ENCODE results near the gene SPON1.

DNA sequence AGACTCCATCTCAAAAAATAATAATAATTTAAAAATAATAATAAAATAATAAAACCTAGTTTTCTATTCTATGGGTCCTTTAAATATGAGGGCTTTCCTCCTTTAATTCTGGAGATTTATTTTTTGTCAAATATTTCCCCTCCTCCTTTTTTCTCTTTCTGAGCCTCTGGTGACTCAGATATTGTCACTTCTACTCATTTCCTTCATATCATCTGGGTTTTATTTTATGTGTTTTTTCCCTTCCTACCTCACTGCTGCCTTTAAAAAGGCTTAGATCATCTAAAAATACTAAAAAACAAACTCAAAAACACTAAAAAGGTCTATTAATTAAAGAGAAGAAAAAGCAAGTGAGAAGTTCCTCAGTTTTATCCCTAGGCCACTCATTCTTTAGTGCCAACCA is 138.9 kb downstream of the SPON1 start:
- no peak for TF ChIP-seq FOXK2 (IDR thresholded peaks at IDR 0.05)
- no peak for TF ChIP-seq ARNT (IDR thresholded peaks at IDR 0.05)
- no peak for TF ChIP-seq BHLHE40 (IDR thresholded peaks at IDR 0.05; ENCODE audit: borderline replicate concordance)
- TF ChIP-seq SUZ12 (IDR thresholded peaks at IDR 0.05): no peak
- no peak for TF ChIP-seq FOXA1 (IDR thresholded peaks at IDR 0.05)
- no peak for TF ChIP-seq HDGF (IDR thresholded peaks at IDR 0.05; ENCODE audit: borderline replicate concordance)
- TF ChIP-seq SP1 (IDR thresholded peaks at IDR 0.05): no peak
- TF ChIP-seq, protein P1, sequence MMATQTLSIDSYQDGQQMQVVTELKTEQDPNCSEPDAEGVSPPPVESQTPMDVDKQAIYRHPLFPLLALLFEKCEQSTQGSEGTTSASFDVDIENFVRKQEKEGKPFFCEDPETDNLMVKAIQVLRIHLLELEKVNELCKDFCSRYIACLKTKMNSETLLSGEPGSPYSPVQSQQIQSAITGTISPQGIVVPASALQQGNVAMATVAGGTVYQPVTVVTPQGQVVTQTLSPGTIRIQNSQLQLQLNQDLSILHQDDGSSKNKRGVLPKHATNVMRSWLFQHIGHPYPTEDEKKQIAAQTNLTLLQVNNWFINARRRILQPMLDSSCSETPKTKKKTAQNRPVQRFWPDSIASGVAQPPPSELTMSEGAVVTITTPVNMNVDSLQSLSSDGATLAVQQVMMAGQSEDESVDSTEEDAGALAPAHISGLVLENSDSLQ (IDR thresholded peaks at IDR 0.05): no peak
- TF ChIP-seq TARDBP (IDR thresholded peaks at IDR 0.05): no peak
- TF ChIP-seq NFRKB (IDR thresholded peaks at IDR 0.05): no peak
- TF ChIP-seq ELF4 (IDR thresholded peaks at IDR 0.05): no peak
